Neural progenitor cell (in vitro differentiated cells): ENCODE data around the gene CCNT1. TPM values are rescaled to one million over a fixed set of nuclear protein-coding genes. Genes with fewer than 3 reads are reported as not detected.
"Not testable (repeated sequence)": the region's sequence is repeated elsewhere in the genome, so short reads cannot be mapped to it uniquely, and the experiment has no call there.

Experiments used
- DNase-seq: peaks from one replicate; pipeline ENCODE4 v3.0.0-alpha.2; 2016; ENCODE audit warnings: low spot score
- H2AFZ ChIP-seq: fragments of 200-600 bp; sonication (generic); replicated peaks from 2 replicates; pipeline ENCODE4 v1.6.1; 2016; ENCODE audit warnings: antibody characterized with exemption
- H3F3A ChIP-seq: fragments of 200-600 bp; sonication (generic); 2 replicates; pipeline ENCODE4 v1.6.1; 2016; ENCODE audit warnings: antibody characterized with exemption, low read depth
- H3K27ac ChIP-seq: fragments of 200-600 bp; sonication (generic); 2 replicates; pipeline ENCODE4 v1.5.1; 2016; ENCODE audit warnings: mild to moderate bottlenecking
- H3K27me3 ChIP-seq: fragments of 200-600 bp; sonication (generic); 2 replicates; pipeline ENCODE4 v1.6.1; 2016; ENCODE audit warnings: mild to moderate bottlenecking, moderate library complexity
- H3K36me3 ChIP-seq: fragments of 200-600 bp; sonication (generic); 2 replicates; pipeline ENCODE4 v1.5.1; 2016
- H3K4me1 ChIP-seq: fragments of 200-600 bp; sonication (generic); 2 replicates; pipeline ENCODE4 v1.6.1; 2016; ENCODE audit warnings: mixed run types
- H3K4me2 ChIP-seq: fragments of 200-600 bp; sonication (generic); 2 replicates; pipeline ENCODE4 v1.6.1; 2016
- H3K4me3 ChIP-seq: fragments of 200-600 bp; sonication (generic); 2 replicates; pipeline ENCODE4 v1.5.1; 2016
- H3K79me2 ChIP-seq: fragments of 200-600 bp; sonication (generic); 2 replicates; pipeline ENCODE4 v1.6.1; 2016; ENCODE audit warnings: low read depth
- H3K9ac ChIP-seq: fragments of 200-600 bp; sonication (generic); 2 replicates; pipeline ENCODE4 v1.6.1; 2016
- H3K9me3 ChIP-seq: fragments of 200-600 bp; sonication (generic); 2 replicates; pipeline ENCODE4 v1.5.1; 2016; ENCODE audit warnings: low read depth
- H4K20me1 ChIP-seq: fragments of 200-600 bp; sonication (generic); 2 replicates; pipeline ENCODE4 v1.6.1; 2016; ENCODE audit warnings: low read depth
- H3K27ac Mint-ChIP-seq: 3 replicates; pipeline ENCODE4 v1.8.0; 2021; ENCODE audit warnings: mixed read lengths
- H3K27me3 Mint-ChIP-seq: 2 replicates; pipeline ENCODE4 v1.8.0; 2022; ENCODE audit warnings: low read depth, mild to moderate bottlenecking, inconsistent platforms, moderate library complexity, mixed read lengths; ENCODE audit not compliant: insufficient read depth
- H3K36me3 Mint-ChIP-seq: 3 replicates; pipeline ENCODE4 v1.8.0; 2021; ENCODE audit warnings: mixed read lengths
- H3K4me1 Mint-ChIP-seq: 3 replicates; pipeline ENCODE4 v1.8.0; 2021; ENCODE audit warnings: mixed read lengths
- H3K4me3 Mint-ChIP-seq: 3 replicates; pipeline ENCODE4 v1.8.0; 2021; ENCODE audit warnings: mild to moderate bottlenecking, moderate library complexity, mixed read lengths
- H3K9me3 Mint-ChIP-seq: 3 replicates; pipeline ENCODE4 v1.8.0; 2020; ENCODE audit warnings: mixed read lengths
- EZH2 ChIP-seq: fragments of 200-600 bp; sonication (generic); IDR thresholded peaks from 2 replicates; pipeline ENCODE4 v1.6.1; 2017; ENCODE audit warnings: antibody characterized with exemption, mild to moderate bottlenecking, moderate library complexity
- EZH2phosphoT487 ChIP-seq: fragments of 200-600 bp; sonication (generic); IDR thresholded peaks from 2 replicates; pipeline ENCODE4 v1.6.1; 2017; ENCODE audit warnings: antibody characterized with exemption
- total RNA-seq: library from RNA; depleted of rRNA; stranded (reverse); fragments of >200 nt; gene quantifications from 2 replicates; pipeline ENCODE4 v1.2.3, GENCODE V29; 2015; ENCODE audit warnings: low replicate concordance
- TF ChIP-seq, protein P1 (sequence below): fragments of 200-600 bp; sonication (generic); IDR thresholded peaks from 2 replicates; pipeline ENCODE4 v1.5.1; 2017; ENCODE audit warnings: antibody characterized with exemption, mild to moderate bottlenecking

CCNT1 gene
- total RNA-seq, 1 donor from 2014 or later: 64.2 TPM

DNA sequence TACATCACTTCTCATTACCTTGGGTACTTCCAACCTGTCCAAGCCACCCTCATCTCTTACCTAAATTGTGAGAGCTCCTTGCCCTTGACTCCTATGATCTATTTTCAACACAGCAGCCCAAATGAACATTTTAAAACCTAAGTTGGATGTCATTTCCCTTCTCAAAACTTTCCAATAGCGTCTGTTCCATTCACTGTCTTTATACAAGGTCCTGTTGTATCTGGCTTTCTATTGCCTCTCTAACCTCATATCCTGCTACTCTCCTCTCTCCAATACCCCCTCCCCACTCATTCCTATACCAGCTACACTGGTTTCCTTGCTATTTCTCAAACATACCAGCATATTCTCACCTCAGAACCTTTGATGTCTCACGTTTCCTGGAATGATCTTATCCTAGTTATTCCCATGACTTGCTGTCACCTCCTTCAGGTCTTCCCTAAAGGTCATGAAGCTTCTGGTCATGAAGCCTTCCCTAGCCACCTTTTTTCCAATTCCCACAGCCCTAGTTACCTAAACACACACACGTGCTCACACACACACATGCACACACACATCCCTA, 30.4 kb downstream of the CCNT1 start:
- H3K4me3 ChIP-seq: no peak overlapping the region
- no peak overlapping the region for H3K27ac Mint-ChIP-seq
- peaks cover 10% of the 10 kb centered on the region for H3K27me3 ChIP-seq
- H2AFZ ChIP-seq: no peak overlapping the region
- no peak overlapping the region for H3K9ac ChIP-seq
- peaks cover 18% of the 10 kb centered on the region for H4K20me1 ChIP-seq
- peaks cover 4% of the 10 kb centered on the region for H3K36me3 ChIP-seq
- H3K9me3 ChIP-seq: no peaks in the 10 kb centered on the region
- peaks cover 12% of the 10 kb centered on the region for H3K36me3 Mint-ChIP-seq
- DNase-seq: no peak
- H3K27ac ChIP-seq: no peak overlapping the region
- peaks cover 2% of the 10 kb centered on the region for H3K27me3 Mint-ChIP-seq
- no peak overlapping the region for H3K4me3 Mint-ChIP-seq
- peaks cover 15% of the 10 kb centered on the region for H3F3A ChIP-seq
- no peaks in the 10 kb centered on the region for H3K4me1 ChIP-seq
- TF ChIP-seq EZH2: no peak
- TF ChIP-seq, protein P1, sequence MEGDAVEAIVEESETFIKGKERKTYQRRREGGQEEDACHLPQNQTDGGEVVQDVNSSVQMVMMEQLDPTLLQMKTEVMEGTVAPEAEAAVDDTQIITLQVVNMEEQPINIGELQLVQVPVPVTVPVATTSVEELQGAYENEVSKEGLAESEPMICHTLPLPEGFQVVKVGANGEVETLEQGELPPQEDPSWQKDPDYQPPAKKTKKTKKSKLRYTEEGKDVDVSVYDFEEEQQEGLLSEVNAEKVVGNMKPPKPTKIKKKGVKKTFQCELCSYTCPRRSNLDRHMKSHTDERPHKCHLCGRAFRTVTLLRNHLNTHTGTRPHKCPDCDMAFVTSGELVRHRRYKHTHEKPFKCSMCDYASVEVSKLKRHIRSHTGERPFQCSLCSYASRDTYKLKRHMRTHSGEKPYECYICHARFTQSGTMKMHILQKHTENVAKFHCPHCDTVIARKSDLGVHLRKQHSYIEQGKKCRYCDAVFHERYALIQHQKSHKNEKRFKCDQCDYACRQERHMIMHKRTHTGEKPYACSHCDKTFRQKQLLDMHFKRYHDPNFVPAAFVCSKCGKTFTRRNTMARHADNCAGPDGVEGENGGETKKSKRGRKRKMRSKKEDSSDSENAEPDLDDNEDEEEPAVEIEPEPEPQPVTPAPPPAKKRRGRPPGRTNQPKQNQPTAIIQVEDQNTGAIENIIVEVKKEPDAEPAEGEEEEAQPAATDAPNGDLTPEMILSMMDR: no peak
- TF ChIP-seq EZH2phosphoT487: no peak
- peaks cover 3% of the 10 kb centered on the region for H3K4me1 Mint-ChIP-seq
- H3K79me2 ChIP-seq: peaks cover 17% of the 10 kb centered on the region
- no peak overlapping the region for H3K4me2 ChIP-seq
- no peaks in the 10 kb centered on the region for H3K9me3 Mint-ChIP-seq

DNA sequence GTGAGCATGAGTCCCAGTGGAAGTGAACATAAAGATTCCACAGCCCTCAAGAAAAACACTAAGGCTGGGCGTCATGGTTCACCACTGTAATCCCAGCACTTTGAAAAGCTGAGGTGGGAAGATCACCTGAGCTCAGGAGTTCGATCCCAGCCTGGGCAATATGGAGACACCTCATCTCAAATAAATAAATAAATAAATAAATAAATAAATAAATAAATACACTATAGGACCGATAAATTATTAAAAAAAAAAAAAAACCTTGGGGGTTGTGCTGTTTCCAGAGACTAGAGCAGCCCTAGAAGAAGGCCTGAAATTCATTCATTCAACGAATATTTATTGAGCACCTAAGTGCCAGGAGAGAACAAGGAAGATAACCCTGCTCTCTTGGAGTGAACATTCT, 33.0 kb downstream of the CCNT1 start:
- H3F3A ChIP-seq: peaks cover 6% of the 10 kb centered on the region
- peaks cover 24% of the 10 kb centered on the region for H3K36me3 Mint-ChIP-seq

DNA sequence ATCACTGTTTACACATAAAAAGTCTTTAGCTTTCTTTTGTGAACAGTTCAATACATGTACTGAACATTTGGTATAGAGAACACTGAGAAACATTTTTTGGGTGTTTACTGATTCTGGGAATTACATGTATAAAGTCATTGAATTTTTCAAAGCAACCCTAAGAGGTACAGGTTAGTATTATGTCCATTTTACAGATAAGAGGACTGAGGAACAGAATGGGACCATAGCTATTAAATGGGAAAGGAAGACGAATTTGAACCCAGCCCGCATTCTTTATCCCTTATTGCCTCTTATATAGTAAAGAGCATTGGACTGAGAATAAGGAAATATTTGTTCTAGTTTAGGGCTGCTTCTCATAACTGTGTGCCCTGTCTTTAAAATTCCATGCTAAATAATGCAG, 33.6 kb downstream of the CCNT1 start:
- Mint-ChIP-seq H3K27me3 (peaks cover 2% of the 10 kb centered on the region), H3K36me3 (peaks cover 25% of the 10 kb centered on the region), H3K4me3 (peak overlapping the region; percentile 99), H3K4me1 (peaks cover 28% of the 10 kb centered on the region), H3K9me3 (no peaks in the 10 kb centered on the region), H3K27ac (no peak overlapping the region)
- no peak for DNase-seq
- Histone ChIP-seq H3K4me2 (peak overlapping the region; percentile 75), H4K20me1 (peaks cover 34% of the 10 kb centered on the region), H3K9me3 (no peaks in the 10 kb centered on the region), H3K79me2 (peaks cover 41% of the 10 kb centered on the region), H3K27ac (no peak overlapping the region), H3F3A (peaks cover 6% of the 10 kb centered on the region), H3K4me1 (peaks cover 23% of the 10 kb centered on the region), H3K27me3 (peaks cover 10% of the 10 kb centered on the region), H2AFZ (peak overlapping the region; percentile 97), H3K4me3 (peak overlapping the region; percentile 82), H3K36me3 (peaks cover 13% of the 10 kb centered on the region), H3K9ac (no peak overlapping the region)
- TF ChIP-seq EZH2phosphoT487: no peak
- TF ChIP-seq, protein P1: no peak
- no peak for TF ChIP-seq EZH2

More for the DNA sequence above, 33.0 kb downstream of the CCNT1 start:
- Mint-ChIP-seq H3K27me3 (peaks cover 2% of the 10 kb centered on the region), H3K9me3 (no peaks in the 10 kb centered on the region), H3K4me3 (peak overlapping the region; percentile 66), H3K27ac (no peak overlapping the region), H3K4me1 (peaks cover 25% of the 10 kb centered on the region)
- Histone ChIP-seq H4K20me1 (peaks cover 28% of the 10 kb centered on the region), H3K36me3 (peaks cover 10% of the 10 kb centered on the region), H3K4me2 (no peak overlapping the region), H3K9me3 (no peaks in the 10 kb centered on the region), H3K79me2 (peaks cover 35% of the 10 kb centered on the region), H3K4me1 (peaks cover 17% of the 10 kb centered on the region), H3K27me3 (peaks cover 10% of the 10 kb centered on the region), H2AFZ (no peak overlapping the region), H3K9ac (no peak overlapping the region), H3K4me3 (no peak overlapping the region), H3K27ac (no peak overlapping the region)
- TF ChIP-seq, protein P1: no peak
- no peak for TF ChIP-seq EZH2
- no peak for TF ChIP-seq EZH2phosphoT487
- no peak for DNase-seq

DNA sequence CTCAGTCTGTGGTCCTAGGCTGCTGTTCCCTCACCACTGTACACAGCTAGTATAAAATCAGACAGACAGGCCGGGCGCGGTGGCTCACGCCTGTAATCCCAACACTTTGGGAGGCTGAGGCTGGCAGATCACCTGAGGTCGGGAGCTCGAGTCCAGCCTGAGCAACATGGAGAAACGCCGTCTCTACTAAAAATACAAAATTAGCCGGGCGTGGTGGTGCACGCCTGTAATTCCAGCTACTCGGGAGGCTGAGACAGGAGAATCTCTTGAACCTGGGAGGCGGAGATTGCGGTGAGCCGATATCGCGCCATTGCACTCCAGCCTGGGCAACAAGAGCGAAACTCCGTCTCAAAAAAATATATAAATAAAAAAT, 34.0 kb downstream of the CCNT1 start:
- Mint-ChIP-seq H3K4me3 (peak overlapping the region; percentile 99), H3K36me3 (peaks cover 24% of the 10 kb centered on the region), H3K4me1 (peaks cover 29% of the 10 kb centered on the region)
- peak overlapping the region; percentile 75 for H3K4me2 ChIP-seq
- H3K79me2 ChIP-seq: peaks cover 45% of the 10 kb centered on the region
- H3K27me3 ChIP-seq: peaks cover 10% of the 10 kb centered on the region
- H4K20me1 ChIP-seq: peaks cover 37% of the 10 kb centered on the region
- peaks cover 24% of the 10 kb centered on the region for H3K4me1 ChIP-seq
- DNase-seq, H3K27ac Mint-ChIP-seq, H3F3A ChIP-seq, H3K9me3 ChIP-seq, H3K27me3 Mint-ChIP-seq, H3K9me3 Mint-ChIP-seq, H3K27ac ChIP-seq, H3K9ac ChIP-seq, H3K36me3 ChIP-seq: not testable (repeated sequence)
- peak overlapping the region; percentile 97 for H2AFZ ChIP-seq
- peak overlapping the region; percentile 82 for H3K4me3 ChIP-seq
